NCI-H146 treated with DMSO at 0.1 percent for 48 hours (cell line): ENCODE data around the gene PARN.
A peak's percentile ranks its signal among the peaks of the same experiment; 100 is the strongest.
"Not testable (repeated sequence)": the region's sequence is repeated elsewhere in the genome, so short reads cannot be mapped to it uniquely, and the experiment has no call there.

Experiments
- DNase-seq: peaks from one replicate; lab custom pipeline; 2025; ENCODE audit not compliant: unreplicated experiment; lab: John Stamatoyannopoulos, UW

The PARN gene

DNA sequence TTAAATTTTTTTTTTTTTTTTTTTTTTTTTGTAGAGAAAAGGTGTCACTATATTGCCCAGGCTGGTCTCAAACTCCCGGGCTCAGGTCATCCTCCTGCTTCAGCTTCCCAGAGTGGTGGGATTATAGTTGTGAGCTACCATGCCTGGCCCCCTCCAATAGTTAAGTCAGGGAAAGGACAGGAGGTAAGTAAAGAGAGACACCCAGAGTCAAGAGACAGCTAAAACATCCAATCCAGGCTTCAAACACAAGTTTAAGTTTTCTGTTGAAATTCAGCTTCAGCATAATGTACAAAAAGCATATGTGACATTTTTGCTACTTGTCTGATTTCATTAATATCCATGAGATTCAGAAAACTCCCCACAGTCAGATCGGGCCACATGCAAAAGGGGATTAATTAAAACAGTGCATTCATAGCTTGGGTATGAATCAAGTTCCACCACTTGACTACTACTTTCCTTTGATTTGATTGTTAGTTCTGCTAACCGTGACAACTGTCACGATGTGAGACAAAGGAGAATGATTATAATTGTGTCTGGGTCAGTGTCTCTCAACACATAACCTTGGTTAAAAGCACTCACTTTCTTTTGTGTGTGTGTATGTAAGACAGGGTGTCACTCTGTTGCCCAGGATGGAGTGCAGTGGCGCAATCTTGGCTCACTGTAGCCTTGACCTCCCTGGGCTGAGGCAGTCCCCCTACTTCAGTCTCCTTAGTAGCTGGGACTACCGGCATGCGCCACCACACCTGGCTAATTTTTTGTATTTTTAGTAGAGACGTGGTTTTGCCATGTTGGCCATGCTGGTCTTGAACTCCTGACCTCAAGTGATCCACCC is 184.9 kb downstream of the PARN start:
- DNase-seq = no peak

DNA sequence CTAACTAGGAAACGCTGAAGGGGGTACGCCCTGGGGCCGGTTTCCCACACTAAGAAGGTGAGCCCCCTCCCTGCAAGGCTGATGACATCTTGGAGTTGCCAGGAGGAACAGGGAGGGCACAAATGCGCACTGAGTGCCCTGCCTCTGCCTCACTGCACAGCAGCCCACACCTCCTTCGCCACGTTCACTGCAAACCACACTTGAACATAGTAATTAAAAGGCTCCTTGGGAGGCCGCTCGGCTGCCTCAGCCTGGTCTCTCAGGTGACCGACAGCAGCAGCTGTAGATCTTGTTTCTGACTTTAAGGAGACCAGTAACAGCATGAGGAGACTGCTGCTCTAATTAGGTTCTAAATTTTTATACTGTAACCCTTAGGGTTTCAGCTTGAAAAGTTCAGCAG is 188.5 kb downstream of the PARN start:
- not testable (repeated sequence) for DNase-seq

DNA sequence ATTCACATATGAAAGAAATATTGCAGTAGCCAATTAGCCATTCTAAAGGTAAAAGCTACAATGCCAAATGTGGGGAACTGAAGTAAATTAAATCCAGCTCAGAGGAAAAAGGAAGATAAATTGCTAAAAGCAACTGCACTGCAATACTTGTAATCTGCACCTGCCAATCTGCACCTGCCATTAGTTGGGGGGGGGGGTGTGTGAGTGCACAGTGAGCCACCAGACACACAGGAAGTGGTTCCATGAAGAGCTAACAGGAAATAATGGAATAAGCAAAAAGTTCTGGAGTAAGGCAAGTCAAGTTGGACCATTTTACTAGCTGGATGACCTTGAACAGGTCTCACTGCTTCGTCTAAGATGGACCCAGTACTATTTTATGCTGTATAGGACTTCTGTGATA is 191.8 kb downstream of the PARN start:
- DNase-seq = peak; percentile 63

DNA sequence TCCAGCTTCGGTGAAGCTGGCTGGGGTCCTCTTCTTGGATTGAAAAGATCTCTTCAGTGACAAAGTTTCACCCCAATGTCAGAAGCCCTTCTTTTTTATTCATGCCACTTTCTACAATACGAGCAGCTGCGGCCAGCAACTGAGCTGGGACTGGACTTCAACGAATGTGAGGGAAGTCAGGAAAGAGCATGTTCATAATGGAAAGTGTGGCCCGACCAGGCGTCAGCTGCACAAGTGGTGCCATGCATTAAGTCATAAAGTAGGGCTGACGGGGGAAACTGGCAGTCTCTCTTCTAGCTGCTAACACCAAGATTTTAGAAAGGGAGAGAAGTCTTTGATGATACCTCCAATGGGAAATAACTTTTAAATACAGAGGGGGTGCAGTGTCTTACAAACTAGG is 192.6 kb downstream of the PARN start:
- DNase-seq = no peak

DNA sequence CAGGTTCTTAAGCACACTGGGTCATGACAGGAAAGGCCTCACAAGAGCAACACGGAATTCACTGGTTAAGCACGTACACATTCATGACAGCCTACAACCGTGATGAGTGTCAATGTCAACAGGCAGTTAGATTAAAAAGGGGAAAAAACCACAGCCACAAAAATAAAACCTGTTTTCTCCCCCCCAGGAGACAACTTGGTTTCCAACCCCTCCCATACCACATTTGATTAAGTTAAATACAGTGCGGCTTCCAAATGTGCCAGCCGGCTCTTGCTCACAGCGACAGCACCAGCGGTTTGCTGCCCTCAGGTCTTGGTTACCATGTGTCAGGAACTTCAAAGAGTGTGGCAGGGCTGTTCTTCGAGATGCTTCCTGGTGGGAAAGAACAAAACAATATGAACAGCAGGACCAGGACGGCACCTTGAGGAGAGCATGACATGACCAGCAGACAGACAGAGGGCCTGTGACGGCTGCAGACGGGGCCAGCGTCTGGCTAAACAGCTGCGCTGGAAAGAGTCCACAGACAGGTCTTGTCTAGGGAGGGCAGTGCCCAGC is 193.6 kb downstream of the PARN start:
- DNase-seq = no peak

DNA sequence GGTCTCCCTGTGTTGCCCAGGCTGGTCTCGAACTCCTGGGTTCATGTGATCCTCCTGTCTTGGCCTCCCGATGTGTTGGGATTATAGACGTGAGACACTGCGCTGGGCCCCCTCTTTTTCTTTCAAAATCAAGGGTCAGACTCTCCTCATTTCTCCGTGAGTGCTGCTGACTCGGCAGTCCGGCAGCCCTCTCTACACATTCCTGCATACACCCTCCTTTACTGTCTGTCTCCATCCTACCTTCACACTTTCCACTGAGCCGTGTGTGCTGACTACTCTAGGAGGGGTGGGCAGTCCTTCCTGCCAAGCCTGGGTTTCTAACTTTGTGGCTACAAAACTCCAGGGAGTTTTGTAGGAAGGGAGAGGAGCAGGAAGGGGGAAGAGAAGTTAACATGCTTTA is 195.2 kb downstream of the PARN start:
- no peak for DNase-seq

DNA sequence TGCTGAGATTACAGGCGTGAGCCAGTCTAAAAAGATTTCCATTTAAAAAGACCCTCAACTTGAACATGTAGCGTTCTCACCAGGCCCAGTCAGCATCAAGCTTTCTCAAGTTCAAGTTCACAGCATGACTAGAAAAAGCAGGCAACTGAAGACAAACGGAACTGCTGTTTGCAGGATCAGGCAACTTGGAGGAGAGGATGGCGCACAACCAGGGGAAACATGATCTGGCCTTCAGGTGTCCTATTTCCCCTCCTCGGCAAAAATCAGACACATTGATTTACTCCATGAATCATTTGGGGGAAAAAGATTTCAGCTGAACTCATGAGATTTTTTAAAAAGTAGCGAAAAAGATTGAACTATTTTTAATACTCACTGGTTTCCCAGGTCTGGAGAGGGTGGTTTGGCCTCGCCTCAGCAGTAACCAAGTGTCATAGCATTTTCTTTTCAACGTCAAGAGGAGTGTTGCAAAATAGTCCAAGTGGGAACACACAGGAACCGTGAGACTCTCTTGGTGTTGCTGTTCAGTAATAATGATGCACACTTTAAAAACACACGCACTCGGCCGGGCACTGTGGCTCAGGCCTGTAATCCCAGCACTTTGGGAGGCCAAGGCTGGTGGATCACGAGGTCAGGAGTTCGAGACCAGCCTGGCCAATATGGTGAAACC is 201.0 kb downstream of the PARN start:
- not testable (repeated sequence) for DNase-seq

DNA sequence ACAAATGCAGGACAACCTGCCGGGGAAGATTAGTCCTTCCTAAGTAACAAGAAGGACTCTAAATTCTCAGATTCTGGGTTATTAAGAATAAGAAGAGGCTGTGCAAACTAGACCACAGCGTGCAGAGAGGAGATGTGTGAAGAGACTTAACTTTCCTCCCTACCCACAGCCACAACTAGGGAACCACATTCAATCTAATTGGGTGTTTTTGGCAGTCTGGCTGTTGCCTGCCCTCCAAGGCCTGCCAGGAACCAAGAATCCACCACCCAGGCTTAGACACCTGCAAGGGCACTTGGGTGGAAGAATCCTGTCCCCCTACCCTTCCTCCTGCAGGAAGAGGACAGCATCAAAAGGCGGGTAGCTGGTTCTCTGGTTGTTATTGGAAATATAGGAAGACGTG is 202.0 kb downstream of the PARN start:
- no peak for DNase-seq

DNA sequence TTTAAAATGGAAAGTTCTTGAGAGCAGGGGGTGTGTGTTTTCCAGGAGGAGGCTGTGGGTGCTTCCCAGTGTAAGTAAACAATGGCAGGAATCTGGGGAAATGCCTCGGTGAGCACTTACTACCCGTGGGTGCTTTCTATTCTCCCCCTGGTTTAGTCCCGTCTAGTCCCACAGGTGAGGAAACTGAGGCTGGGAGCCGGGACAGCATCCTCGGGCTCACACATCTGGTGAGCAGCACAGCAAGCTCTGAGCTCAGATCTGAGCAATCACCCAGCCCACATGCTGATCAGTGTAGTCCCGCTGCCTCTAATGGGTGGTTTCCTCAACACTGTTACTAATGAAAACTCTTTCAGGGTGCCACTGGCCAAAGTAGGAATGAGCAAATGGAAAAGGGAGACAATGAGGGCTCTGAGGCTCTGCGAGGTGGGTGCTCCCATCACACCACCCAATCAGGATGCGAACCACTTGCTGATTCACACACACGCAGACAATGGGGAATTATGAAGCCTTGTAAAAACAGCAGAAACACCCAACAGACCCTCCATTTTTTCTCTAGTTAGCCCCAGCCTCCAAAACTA is 202.6 kb downstream of the PARN start:
- no peak for DNase-seq

DNA sequence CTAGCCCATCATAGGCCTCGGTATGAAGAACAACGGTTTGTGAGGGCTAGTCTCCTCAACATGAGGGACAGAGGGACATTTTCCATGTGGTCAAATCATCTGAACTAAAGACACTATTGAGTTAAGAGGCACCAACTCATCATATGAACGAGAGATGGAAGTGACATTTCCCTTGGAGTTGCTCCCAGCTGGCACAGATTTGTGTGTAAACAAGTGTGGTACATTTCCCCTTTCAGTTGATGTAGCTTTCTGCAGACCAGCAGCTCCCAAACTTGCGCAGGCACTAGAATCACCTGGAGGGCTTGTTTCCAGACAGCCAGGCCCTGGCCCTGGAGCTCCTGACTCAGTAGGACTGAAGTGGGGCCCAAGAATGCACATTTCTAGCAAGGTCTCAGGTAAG is 205.5 kb downstream of the PARN start:
- DNase-seq = no peak

DNA sequence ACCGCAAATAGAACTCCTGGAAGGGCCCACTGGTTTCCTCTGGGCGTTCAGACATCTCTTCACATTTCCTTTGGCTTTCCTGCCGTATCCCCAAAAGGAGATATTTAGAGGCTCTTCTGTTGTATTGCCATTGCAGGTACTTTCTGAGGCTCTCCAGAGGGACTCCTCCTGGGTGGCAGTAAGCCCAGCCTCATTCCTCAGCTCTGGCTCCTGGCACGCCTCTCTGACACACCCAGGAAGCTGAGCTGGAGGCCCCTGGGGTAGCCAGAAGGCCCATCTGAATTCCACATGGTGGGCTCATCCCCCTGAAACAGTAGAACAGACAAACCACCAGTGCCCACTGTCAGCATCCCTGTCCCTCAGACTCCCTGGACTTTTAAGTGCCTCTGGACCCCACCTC is 206.7 kb downstream of the PARN start:
- no peak for DNase-seq

DNA sequence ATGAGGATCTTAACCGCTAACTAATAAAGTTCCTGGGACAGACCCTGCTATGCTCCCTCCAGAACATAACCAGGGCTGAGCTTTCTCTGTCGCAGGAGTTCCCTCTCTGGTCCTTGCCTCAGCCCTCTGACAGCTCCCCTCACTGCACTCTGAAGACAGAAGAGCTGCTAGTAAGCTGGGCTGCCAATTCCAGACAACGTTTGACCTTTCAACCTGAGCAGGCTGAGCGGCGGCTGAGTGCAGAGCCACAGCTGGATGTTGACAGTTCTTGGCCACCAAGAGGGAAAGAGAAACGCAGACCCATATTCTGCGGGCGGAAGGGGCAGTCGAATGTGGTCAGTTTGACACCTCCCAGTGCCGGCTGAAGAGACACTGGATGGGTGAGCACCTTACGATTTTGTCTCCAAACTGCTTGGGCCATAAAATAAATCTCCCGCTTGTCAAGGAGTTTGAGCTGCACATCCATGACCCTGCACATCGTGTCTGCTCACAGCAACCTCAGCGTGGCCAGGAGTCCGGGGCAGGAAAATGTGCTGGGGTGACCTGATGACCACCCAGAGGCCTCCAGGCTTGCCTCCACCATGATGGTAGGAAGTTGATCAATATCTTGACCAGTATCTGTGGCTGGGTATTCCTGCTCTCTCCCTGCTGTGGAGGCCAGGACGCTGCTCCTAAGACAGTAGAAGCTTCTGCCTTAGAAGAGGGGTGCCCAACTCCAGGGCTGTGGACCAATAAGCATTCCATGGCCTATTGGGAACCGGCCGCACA is 209.2 kb downstream of the PARN start:
- no peak for DNase-seq

DNA sequence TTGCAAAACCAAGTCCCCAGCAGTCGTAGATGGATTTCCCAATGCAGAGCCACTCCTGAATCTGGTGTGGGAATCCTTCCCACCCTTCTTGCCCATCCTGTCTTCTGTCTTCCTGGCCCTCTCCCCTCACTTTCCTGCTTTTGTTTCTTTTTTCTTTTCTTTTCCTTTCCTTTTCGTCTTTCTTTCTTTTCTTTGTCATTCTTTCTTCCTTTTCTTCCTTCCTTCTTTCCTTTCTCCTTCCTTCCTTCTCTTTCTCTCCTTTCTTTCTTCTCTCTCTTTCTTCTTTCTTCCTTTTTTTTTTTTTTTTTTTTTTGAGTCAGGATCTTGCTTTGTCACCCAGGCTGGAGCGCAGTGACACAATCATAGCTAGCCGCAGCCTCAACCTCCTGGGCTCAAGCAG is 209.8 kb downstream of the PARN start:
- DNase-seq = not testable (repeated sequence)

DNA sequence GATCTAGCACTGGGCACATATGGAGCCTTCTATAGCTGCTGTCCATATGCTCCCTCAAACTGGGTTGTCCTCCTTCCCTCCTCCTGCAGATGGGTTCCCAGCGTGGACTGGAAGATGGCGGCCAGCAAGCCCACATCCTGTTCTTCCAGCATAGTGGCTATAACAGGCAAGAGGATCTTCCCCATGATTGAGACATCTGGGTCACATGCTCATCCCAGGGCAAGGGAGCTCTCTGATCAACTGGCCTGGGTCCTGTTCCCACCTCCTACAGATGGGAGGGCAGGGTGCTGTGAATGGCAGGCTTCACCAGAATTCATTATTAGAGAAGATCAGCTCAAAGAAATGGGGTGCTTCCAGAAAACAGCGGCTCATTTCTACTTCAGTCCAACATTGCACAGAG is 210.2 kb downstream of the PARN start:
- DNase-seq = no peak

DNA sequence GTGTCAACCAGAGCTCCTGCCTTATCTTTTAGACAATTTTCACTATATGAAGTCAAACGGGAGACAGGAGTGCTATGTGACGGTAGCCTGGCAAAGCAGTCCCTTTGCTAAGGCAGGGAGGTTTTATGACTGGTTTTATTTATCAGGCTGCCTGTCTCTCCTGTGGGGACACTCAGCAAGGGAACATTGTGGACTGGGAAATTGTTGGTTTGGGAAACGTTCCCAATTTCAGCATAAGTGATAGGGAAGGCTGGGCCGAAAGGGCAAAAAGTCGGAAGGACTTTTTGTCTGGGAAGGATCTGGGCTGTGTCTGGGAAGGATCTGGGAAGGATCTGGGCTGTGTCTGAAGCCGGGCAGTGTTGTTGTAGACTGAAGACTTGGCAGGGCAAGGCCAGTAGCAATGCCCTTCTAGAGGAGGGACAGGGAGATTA is 211.2 kb downstream of the PARN start:
- DNase-seq = no peak

DNA sequence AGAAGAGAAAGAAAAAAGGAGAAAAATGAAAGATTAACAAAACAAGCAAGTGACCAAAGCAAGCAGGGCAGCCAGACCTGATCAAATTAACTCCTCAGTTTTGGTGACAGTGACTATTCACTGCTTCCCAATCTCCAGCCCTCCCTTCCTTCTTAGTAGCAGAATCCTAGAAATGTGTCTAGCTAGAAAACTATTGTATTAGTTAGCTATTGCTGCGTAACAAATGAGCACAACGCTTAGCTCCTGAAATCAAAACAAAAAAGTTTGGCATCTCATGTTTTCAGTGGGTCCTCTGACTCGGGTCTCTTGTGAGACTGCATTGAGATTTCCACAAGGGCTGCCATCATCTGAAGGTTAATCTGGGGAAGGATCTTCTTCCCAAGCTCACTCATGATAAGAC is 213.9 kb downstream of the PARN start:
- DNase-seq = no peak

DNA sequence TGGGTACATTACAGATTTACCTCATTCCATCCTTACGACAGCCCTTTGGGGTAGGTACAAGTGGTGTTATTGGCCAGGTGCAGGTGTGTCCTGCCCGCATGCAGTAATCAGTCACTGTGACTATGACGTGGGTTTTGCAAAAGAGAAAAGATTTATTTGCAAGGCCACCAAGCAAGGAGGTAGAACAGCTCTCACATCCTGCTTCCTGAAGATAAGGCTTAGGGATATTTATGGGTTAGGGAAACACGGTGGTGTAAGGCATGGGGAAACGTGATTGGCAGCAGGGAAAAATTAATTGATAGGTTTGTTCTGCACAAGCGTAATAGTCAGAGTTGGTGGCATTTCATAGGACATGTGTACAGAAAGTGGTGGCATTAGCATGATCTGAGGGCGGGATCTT is 214.8 kb downstream of the PARN start:
- no peak for DNase-seq

DNA sequence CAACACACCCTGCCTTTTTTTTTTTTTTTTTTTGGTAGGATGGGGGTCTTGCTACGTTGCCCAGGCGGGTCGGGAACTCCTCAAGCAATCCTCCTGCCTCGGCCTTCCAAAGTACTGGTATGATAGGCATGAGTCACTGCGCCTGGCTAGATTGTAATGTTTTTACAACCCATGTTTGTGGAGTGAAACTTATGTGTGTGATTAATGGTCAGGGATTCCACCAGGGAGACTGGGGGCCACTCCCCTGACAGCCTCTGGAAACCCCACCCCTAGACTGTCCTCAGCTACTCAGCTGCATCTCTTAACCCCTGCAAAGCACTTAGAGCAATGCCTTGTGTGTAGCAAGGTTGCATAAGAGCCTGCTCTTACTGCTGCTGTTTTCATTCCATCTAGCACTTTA is 220.5 kb downstream of the PARN start:
- DNase-seq = no peak

DNA sequence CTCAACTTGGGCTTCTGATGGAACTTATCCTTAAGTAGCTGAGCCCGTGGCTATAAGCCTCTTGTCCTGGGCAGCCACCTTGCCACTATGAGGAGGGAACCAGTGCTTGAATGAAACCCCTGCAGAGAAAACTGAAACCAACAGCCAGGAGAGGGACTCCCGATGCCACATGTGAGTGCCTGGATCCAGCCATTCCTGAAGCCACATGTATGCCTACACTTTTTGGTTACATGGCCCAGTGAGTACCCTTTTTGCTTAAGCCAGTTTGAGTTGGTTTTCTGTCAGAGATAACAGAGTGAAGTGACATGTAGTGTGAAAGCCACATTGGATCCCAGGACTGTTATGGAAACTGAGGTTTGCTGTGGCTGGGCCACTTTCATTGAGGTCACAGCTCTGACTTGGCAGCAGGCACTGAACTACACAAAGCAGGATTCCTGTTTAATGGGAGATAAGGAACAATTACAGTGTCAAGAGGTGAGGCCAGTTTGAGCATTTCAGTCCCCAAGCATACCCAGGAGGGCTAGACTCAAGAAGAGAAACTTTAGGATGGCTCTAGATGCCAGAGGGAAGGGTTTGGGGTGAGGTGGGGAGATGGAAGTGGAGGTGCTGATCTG is 222.2 kb downstream of the PARN start:
- no peak for DNase-seq

DNA sequence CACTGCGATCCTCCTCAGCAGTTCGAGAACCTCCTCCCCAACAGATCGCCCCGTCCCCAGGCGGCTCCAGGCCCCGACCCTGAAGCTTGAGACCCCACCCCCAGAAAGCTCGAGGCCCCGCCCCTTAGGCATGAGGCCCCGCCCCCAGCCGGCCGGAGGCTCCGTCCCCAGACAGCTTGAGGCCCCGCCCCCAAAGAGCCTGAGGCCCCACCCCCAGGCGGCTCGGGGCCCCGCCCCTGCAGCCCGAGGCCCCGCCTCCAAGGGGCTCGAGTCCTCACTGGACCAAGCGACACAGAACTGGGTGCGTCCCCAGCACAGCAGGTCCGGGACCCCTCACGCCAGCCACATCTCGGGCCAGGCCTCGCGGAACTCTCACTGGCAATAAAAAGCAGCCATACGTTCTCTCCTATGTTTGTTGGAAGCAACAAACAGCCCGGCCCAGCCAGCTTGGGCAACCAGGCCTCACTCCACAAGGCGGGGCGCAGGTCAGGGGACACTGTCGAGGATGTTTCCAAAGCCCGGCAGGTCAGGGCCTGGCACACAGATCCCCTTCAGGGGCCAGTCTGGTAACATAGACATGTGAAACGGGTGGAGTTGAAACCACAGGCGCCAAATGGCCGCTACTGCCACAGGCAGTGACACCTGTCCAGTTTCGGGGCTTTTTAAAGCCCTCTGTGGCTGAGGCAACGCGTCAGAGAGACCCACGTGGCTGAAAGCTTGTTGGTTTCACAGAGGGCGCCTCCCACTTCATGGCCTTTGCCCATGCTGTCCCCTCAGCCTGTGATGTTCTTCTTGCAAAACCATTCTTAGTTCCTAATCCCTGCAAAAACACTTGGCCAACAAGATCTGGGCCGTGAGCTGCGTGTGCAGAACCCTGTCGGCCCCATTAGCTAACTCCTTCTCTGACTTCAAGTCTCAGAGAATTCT is 224.2 kb downstream of the PARN start:
- no peak for DNase-seq
